K562 (cell line): ENCODE data around the gene GPX6. TPM values are rescaled to one million over a fixed set of nuclear protein-coding genes. Genes with fewer than 3 reads are reported as not detected.

Source experiments
- ESRRA ChIP-seq: fragments of 450-650 bp; IDR thresholded peaks from 2 replicates; pipeline ENCODE4 v1.6.1; 2014; ENCODE audit warnings: low read depth, mild to moderate bottlenecking, moderate library complexity, borderline replicate concordance
- GABPA ChIP-seq: fragments of 200-800 bp; sonication (Bioruptor generic); conservative IDR thresholded peaks from 2 replicates; pipeline ENCODE4 v1.6.1; 2016; ENCODE audit warnings: low read depth, missing genetic modification characterization, missing compliant biosample characterization
- JUN ChIP-seq, 2 experiments: sonication (generic) in 1 of 2; formaldehyde crosslinking in 1 of 2; IDR thresholded peaks; 2 replicates each; pipeline versions ENCODE4 v1.6.1 to v1.8.0; 2012 to 2022; ENCODE audit warnings: borderline replicate concordance in 2 of 2, mild to moderate bottlenecking in 2 of 2, improper control_type of control experiment in 1 of 2, low read depth in 1 of 2, low read length in 1 of 2, missing genetic modification reagents in 1 of 2
- polyA plus RNA-seq, 8 experiments: library from polyadenylated mRNA; depleted of rRNA in 4 of 8; stranded (reverse) in 5 of 8; unstranded in 3 of 8; fragments of >200 nt; fragmentation: Nextera tagmentation in 2 of 8; fragmentation: Illumina TruSeq in 1 of 8; extraction: Ambion mirVana in 2 of 8; extraction: Trizol in 1 of 8; gene quantifications; 2 replicates each; pipeline versions ENCODE4 v1.2.1 to v1.2.3, GENCODE V29; 2011 to 2014; ENCODE audit warnings: inconsistent platforms in 1 of 8, missing spikeins in 1 of 8
- total RNA-seq, 7 experiments: library from RNA; depleted of rRNA in 6 of 7; stranded (reverse); fragments of >200 nt in 6 of 7; fragmentation: Illumina TruSeq in 2 of 7; extraction: Trizol in 2 of 7; gene quantifications; 2 replicates each; pipeline versions ENCODE4 v1.2.1 to v1.2.3, GENCODE V29; 2011 to 2021; ENCODE audit warnings: low replicate concordance in 1 of 7
- TF ChIP-seq, protein P1 (sequence below), 2 experiments: fragments of 450-650 bp; IDR thresholded peaks; 2 replicates each; pipeline ENCODE4 v1.6.1; 2016; ENCODE audit warnings: mild to moderate bottlenecking in 2 of 2, borderline replicate concordance in 1 of 2, low read depth in 1 of 2, moderate library complexity in 1 of 2

The GPX6 gene
- total and polyA plus RNA-seq, 9 of the 15 experiments (the other 6 are each of a cell fraction or from before 2014, with no cell fraction given): not detected

- peak; percentile 14; the same call in 1 of the 2 replicates for TF ChIP-seq JUN (IDR thresholded peaks at IDR 0.05; ENCODE audit: borderline replicate concordance, low read depth, low read length)
- no peak for TF ChIP-seq JUN (CRISPR knock-in tag; IDR thresholded peaks at IDR 0.05; ENCODE audit: borderline replicate concordance)
- TF ChIP-seq GABPA (tag): 0 out of 2 replicates have a peak, but pooled peaks have one; percentile 12
- TF ChIP-seq ESRRA: no peak
- TF ChIP-seq, protein P1, sequence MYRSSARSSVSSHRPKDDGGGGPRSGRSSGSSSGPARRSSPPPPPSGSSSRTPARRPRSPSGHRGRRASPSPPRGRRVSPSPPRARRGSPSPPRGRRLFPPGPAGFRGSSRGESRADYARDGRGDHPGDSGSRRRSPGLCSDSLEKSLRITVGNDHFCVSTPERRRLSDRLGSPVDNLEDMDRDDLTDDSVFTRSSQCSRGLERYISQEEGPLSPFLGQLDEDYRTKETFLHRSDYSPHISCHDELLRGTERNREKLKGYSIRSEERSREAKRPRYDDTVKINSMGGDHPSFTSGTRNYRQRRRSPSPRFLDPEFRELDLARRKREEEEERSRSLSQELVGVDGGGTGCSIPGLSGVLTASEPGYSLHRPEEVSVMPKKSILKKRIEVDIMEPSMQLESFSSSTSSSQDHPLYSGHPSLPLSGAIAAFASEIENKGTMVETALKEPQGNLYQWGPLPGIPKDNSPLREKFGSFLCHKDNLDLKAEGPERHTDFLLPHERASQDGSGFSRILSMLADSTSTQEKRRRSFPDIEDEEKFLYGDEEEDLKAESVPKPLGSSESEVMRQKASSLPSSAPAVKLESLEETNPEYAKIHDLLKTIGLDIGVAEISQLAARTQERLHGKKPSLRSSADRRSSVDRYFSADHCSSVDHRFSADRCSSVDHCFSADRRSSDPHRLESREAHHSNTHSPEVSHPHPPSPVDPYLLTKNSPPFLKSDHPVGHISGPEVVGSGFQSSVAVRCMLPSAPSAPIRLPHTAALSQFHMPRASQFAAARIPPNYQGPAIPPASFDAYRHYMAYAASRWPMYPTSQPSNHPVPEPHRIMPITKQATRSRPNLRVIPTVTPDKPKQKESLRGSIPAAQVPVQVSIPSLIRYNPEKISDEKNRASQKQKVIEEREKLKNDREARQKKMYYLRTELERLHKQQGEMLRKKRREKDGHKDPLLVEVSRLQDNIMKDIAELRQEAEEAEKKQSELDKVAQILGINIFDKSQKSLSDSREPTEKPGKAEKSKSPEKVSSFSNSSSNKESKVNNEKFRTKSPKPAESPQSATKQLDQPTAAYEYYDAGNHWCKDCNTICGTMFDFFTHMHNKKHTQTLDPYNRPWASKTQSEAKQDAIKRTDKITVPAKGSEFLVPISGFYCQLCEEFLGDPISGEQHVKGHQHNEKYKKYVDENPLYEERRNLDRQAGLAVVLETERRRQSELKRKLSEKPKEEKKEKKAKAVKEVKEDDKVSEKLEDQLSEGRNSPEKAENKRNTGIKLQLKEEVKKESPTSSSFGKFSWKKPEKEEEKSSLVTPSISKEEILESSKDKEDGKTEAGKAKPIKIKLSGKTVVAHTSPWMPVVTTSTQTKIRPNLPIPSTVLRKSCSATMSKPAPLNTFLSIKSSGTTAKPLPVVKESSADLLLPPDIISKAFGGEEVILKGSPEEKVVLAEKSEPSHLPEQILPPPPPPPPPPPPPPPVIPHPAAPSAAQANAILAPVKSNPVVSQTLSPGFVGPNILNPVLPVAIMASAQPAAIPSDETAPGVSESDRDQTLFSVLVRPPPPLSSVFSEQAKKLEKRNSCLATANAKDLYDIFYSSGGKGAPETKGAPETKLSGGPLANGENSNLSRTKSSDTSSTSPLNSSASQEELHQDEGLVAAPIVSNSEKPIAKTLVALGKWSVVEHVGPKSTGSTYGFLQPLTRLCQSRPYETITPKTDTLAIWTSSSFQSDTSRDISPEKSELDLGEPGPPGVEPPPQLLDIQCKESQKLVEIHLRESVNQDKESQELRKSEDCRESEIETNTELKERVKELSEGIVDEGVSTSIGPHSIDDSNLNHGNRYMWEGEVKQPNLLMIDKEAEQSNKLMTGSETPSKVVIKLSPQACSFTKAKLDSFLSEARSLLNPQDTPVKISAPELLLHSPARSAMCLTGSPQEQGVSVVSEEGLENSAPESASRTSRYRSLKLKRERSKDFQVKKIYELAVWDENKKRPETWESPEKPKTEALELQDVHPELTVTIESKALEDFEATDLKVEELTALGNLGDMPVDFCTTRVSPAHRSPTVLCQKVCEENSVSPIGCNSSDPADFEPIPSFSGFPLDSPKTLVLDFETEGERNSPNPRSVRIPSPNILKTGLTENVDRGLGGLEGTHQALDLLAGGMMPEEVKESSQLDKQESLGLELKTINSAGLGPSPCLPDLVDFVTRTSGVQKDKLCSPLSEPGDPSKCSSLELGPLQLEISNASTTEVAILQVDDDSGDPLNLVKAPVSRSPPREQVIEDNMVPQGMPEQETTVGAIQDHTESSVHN (IDR thresholded peaks at IDR 0.05; ENCODE audit: borderline replicate concordance in 1 of 2, low read depth in 1 of 2): 0 out of 4 replicates have a peak, but pooled peaks of 1 of the 2 experiments have one; percentile 17
- TF ChIP-seq, all 486 proteins: peak for 67
Observed at GRCh38 chr6:28551891-28552666, 36.5 kb upstream of the GPX6 start (continued).
